C4-2B (cell line): ENCODE results near the gene PPT1.

Experiments
- CTCF ChIP-seq: fragments of 450-650 bp; conservative IDR thresholded peaks from 2 replicates; pipeline ENCODE4 v1.5.1; 2017; ENCODE audit warnings: mild to moderate bottlenecking
- ZFX ChIP-seq: fragments of 450-650 bp; IDR thresholded peaks from 2 replicates; pipeline ENCODE4 v1.6.1; 2017

- TF ChIP-seq CTCF, result no peak
- no peak for TF ChIP-seq ZFX
Measured at GRCh38 chr1:40041466-40041838, 55.6 kb downstream of the PPT1 start.
